ENCODE results near the gene KNSTRN. TPM values are rescaled to one million over a fixed set of nuclear protein-coding genes. Genes with fewer than 3 reads are reported as not detected.

Gene KNSTRN
- total RNA-seq, 1 experiment from 2014 or later, result 115 TPM

GRCh38 chr15:40409366-40409765 is 26.8 kb downstream of the KNSTRN start:
- BruUV-seq (replicated peaks), result no TSS peak
- H3K36me3 ChIP-seq (ENCODE audit: insufficient read depth, low read length, poor library complexity, severe bottlenecking), result peaks cover 52% of the 10 kb centered on the region

DNA sequence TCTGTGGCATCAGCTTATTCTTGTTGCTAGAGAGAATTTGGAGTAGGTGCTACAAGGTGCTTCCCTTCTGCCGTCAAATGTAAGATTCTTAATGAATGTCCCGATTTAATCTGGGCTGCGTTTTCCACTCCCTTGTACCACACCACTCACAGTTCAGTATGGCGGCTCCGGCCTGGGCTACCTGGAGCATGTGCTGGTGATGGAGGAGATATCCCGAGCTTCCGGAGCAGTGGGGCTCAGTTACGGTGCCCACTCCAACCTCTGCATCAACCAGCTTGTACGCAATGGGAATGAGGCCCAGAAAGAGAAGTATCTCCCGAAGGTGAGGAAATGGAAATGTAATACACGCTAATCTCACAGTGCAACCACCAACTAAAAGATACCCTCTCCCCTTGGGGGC is 28.0 kb downstream of the KNSTRN start:
- Histone ChIP-seq H3K27ac (ENCODE audit: low read depth, low read length, poor library complexity, severe bottlenecking) (no peak overlapping the region), H3K27me3 (replicated peaks; ENCODE audit: insufficient read depth, low read depth, low read length, poor library complexity) (no peaks in the 10 kb centered on the region), H3K4me1 (ENCODE audit: insufficient read depth, low read length, poor library complexity, severe bottlenecking) (peaks cover 5% of the 10 kb centered on the region), H3K4me3 (ENCODE audit: low read depth, low read length, poor library complexity, severe bottlenecking) (no peak overlapping the region), H3K9me3 (ENCODE audit: low read depth, low read length, poor library complexity, severe bottlenecking) (no peaks in the 10 kb centered on the region), H3K36me3 (ENCODE audit: insufficient read depth, low read length, poor library complexity, severe bottlenecking) (peaks cover 63% of the 10 kb centered on the region)
- TF ChIP-seq, protein P1, sequence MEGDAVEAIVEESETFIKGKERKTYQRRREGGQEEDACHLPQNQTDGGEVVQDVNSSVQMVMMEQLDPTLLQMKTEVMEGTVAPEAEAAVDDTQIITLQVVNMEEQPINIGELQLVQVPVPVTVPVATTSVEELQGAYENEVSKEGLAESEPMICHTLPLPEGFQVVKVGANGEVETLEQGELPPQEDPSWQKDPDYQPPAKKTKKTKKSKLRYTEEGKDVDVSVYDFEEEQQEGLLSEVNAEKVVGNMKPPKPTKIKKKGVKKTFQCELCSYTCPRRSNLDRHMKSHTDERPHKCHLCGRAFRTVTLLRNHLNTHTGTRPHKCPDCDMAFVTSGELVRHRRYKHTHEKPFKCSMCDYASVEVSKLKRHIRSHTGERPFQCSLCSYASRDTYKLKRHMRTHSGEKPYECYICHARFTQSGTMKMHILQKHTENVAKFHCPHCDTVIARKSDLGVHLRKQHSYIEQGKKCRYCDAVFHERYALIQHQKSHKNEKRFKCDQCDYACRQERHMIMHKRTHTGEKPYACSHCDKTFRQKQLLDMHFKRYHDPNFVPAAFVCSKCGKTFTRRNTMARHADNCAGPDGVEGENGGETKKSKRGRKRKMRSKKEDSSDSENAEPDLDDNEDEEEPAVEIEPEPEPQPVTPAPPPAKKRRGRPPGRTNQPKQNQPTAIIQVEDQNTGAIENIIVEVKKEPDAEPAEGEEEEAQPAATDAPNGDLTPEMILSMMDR (conservative IDR thresholded peaks at IDR 0.05; ENCODE audit: low read depth, low read length), result no peak
- no peak for TF ChIP-seq EZH2 (IDR thresholded peaks at IDR 0.05; ENCODE audit: borderline replicate concordance, low read depth, low read length, poor library complexity, severe bottlenecking)
- BruUV-seq (replicated peaks), result no TSS peak
- intact Hi-C loops (cut with micrococcal nuclease; ENCODE audit: unreplicated experiment), result no loop called here
- ChIA-PET POLR2A (ENCODE audit: low non-redundant PET) (no interaction called here), CTCF (no interaction called here)
- no peak for DNase-seq (ENCODE audit: low spot score)

More at GRCh38 chr15:40409366-40409765, 26.8 kb downstream of the KNSTRN start:
- CTCF ChIA-PET, result interaction anchor here (0.5 to 0.7 kb wide), 2 partner anchors 10 to 129 kb away, joined by 4 to 5 read pairs; no protein-coding TSS in a partner anchor
- POLR2A ChIA-PET (ENCODE audit: low non-redundant PET), result interaction anchor here (0.6 kb wide), 2 partner anchors 12 to 93 kb away, joined by 3 to 6 read pairs; no protein-coding TSS in a partner anchor
- Histone ChIP-seq H3K4me1 (ENCODE audit: insufficient read depth, low read length, poor library complexity, severe bottlenecking) (peaks cover 10% of the 10 kb centered on the region), H3K27me3 (replicated peaks; ENCODE audit: insufficient read depth, low read depth, low read length, poor library complexity) (no peaks in the 10 kb centered on the region), H3K4me3 (ENCODE audit: low read depth, low read length, poor library complexity, severe bottlenecking) (no peak overlapping the region), H3K27ac (ENCODE audit: low read depth, low read length, poor library complexity, severe bottlenecking) (no peak overlapping the region), H3K9me3 (ENCODE audit: low read depth, low read length, poor library complexity, severe bottlenecking) (no peaks in the 10 kb centered on the region)
- TF ChIP-seq EZH2 (IDR thresholded peaks at IDR 0.05; ENCODE audit: borderline replicate concordance, low read depth, low read length, poor library complexity, severe bottlenecking), result no peak
- TF ChIP-seq, protein P1 (conservative IDR thresholded peaks at IDR 0.05; ENCODE audit: low read depth, low read length), result no peak
- intact Hi-C loops (cut with micrococcal nuclease; ENCODE audit: unreplicated experiment), result no loop called here
- DNase-seq (ENCODE audit: low spot score), result no peak

DNA sequence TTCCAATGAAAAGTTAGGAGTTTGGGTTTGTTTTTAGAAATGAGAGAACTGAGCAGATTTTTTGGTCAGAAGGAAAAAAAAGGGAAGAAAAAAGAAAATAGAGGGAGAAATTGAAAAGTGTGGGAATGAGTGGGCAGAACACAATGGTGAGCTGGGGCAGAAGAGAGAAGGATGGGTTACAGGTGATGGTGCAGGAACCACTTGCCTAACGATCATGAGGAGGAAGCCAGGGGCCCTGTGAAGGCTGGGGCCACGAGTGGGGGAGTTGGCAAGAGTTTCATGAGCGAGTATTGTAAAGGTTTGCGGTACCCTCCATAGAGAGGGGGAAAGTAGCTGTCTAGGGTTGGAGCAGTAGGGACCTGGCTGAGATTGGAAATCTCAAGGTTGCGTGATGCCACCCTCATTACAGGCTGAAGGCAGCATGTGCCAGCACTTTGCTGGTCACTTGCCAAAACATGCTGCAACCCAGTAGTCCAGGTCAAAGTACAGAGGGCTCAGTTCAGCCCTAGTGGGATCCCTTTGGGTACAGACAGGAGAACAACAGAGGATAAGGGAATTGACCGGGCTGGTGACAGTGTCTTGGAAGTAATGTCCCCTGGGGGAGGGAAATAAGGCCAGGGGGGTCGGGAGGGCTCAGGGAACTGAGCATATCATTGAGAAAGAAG is 29.7 kb downstream of the KNSTRN start:
- POLR2A ChIA-PET (ENCODE audit: low non-redundant PET), result no interaction called here
- H3K4me1 ChIP-seq (ENCODE audit: insufficient read depth, low read length, poor library complexity, severe bottlenecking), result no peaks in the 10 kb centered on the region
- DNase-seq (ENCODE audit: low spot score), result no peak
- no peaks in the 10 kb centered on the region for H3K27me3 ChIP-seq (replicated peaks; ENCODE audit: insufficient read depth, low read depth, low read length, poor library complexity)
- no peaks in the 10 kb centered on the region for H3K9me3 ChIP-seq (ENCODE audit: low read depth, low read length, poor library complexity, severe bottlenecking)
- no peak for TF ChIP-seq EZH2 (IDR thresholded peaks at IDR 0.05; ENCODE audit: borderline replicate concordance, low read depth, low read length, poor library complexity, severe bottlenecking)
- TF ChIP-seq, protein P1 (conservative IDR thresholded peaks at IDR 0.05; ENCODE audit: low read depth, low read length), result no peak
- intact Hi-C loops (cut with micrococcal nuclease; ENCODE audit: unreplicated experiment), result no loop called here
- peaks cover 74% of the 10 kb centered on the region for H3K36me3 ChIP-seq (ENCODE audit: insufficient read depth, low read length, poor library complexity, severe bottlenecking)
- CTCF ChIA-PET, result no interaction called here
- H3K27ac ChIP-seq (ENCODE audit: low read depth, low read length, poor library complexity, severe bottlenecking), result no peak overlapping the region
- no peak overlapping the region for H3K4me3 ChIP-seq (ENCODE audit: low read depth, low read length, poor library complexity, severe bottlenecking)
- BruUV-seq (replicated peaks), result no TSS peak
